Activated CD8-positive, alpha-beta memory T cell treated with anti-CD3 and anti-CD28 coated beads, Interleukin-2, amount 50 U/mL, for 4 hours (primary cell): ENCODE measurements around the gene LY6G5C.

ENCODE experiments used
- DNase-seq: peaks from one replicate; pipeline ENCODE4 v3.0.0-alpha.2; 2020

The LY6G5C gene, protein sequence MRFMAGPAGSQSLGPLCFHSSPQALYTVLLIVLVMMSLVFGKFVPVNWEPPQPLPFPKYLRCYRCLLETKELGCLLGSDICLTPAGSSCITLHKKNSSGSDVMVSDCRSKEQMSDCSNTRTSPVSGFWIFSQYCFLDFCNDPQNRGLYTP

DNA sequence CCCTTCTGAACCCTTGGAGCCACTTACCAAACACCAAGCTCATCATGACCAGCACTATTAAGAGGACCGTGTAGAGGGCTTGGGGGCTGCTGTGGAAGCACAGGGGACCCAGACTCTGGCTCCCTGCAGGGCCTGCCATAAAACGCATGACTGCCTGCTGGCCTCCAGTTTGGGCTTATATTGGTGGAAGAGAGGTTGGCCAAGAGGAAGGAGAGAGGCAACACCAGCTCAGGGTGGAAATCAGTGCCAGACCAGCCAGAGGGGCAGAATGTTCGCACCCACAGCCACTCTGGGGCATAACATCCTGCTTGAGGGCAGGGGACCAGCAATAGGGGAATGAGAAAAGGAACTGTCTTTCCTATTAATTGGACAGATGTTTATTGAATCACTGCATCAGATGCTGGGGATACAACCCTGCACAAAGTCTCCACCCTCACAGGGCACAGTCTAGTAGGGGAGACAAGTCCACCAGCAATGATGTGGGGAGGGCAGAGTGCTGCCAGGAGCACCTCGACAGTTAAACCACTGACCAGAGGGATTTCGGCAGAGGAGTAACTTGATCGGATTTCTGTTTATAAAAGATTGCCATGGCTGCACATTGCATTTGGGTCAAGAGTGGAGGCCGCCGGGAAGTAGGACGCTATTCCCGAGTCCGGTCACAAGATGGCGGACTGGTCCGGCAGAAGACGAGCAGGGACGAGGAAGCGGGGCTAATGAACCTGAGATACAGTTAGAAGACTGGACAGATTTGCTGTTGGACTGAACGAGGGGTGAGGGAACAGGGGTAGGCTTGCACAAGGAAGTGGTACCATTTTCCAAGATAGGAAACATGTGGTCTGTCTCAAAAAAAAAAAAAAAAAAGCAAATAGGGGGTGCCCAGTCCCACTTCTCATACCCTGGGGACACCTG, at the start of gene LY6G5C:
Gene LY6G5C, minus strand, starts transcription at position 842 of the 909 bp plus-strand sequence. Its CDS starts 694 bp downstream, at position 148.
- peak; percentile 64 for DNase-seq

DNA sequence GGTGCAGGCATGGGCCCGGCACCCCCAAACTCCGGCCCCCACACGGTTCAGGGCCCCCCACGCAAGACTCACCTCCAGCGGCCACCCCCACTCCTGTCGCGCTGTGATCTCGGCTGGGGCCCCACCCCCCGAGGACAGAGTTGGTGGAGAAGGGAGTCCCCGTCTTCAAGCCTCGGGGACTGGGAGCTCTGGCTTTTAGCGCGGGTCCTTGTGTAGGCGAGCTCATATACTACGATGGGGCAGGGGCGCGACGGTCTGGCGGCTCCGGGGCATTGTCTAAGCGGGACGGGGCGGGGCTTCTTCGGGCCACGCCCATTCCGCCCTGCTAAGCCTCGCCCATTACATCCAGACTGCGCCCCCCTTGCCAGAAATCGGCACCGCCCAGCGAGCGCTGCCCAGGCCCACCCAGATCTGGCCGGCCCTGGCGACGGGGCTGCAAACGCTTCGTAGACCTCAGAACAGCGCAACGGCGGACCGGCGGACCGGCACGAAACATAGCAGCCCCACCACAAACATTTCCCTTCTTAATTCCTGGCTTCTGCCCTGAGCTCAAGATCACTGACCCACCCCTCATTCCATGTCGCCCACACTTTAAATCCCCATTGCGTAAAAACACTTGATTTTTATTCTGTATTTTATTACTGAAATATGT, 49.2 kb upstream of the LY6G5C start:
- peak; percentile 74 for DNase-seq

DNA sequence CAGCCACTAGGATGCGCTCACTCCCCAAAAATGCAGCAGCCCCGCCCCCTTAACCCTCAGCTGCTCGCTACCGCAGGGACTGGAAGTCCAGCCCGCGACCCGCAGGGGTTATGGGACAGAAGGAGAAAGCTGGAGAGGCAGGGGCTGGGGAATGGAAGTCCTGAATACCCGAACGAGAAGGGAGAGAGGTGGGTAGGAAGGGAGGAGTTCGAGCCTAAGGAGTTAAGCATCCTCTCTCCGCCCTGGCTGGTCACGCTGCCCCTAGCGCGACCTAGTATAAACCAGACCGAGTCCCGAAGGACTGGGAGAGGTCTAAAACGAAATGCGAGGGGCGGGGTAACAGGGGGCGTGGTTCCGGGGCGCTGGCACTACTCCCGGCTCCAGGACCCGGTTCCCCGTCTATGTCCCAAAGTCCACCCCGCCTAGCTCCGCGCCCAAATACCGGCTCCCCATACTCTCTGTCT, 48.7 kb upstream of the LY6G5C start:
- peak; percentile 82 for DNase-seq

DNA sequence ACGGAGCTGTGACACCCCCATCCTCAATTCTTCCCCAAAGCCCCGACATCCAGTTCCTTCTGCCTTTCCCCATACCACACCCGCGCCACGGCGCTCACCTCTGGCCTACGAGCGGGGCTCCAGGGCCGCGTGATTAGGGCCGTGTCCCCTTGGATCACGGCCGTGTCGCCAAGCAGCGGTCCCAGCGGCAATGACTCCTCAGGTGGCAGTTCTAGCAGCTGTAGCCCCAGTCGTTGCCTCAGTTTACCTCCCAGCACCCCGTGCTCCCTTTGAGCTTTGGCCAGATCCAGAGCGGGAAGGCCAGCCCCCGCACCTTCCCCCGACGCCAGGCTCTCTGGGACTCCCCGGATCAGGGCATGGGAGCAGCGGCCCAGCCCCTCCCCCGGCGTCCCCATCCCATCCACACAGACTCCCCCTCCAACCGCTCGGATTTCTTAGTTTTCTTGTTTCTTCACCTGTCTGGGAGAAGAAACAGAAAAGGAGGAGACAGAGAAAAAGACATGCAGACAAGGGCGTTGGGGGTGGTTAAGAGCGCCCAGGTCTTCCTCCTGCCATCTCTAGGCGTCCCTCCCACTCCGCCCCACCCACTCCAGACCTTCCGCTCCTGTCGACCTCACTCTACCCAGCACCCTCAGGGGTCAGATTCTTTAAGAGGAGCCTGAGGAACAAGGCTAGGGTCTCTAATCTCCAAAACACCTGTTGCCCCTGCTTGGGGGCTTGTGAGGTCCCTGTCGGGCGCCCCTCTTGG, 48.1 kb upstream of the LY6G5C start, which contains the start of gene DDAH2:
Gene DDAH2, minus strand, starts transcription at position 533 of the 748 bp plus-strand sequence. Its CDS starts 138 bp downstream, at position 395.
- no peak for DNase-seq

DNA sequence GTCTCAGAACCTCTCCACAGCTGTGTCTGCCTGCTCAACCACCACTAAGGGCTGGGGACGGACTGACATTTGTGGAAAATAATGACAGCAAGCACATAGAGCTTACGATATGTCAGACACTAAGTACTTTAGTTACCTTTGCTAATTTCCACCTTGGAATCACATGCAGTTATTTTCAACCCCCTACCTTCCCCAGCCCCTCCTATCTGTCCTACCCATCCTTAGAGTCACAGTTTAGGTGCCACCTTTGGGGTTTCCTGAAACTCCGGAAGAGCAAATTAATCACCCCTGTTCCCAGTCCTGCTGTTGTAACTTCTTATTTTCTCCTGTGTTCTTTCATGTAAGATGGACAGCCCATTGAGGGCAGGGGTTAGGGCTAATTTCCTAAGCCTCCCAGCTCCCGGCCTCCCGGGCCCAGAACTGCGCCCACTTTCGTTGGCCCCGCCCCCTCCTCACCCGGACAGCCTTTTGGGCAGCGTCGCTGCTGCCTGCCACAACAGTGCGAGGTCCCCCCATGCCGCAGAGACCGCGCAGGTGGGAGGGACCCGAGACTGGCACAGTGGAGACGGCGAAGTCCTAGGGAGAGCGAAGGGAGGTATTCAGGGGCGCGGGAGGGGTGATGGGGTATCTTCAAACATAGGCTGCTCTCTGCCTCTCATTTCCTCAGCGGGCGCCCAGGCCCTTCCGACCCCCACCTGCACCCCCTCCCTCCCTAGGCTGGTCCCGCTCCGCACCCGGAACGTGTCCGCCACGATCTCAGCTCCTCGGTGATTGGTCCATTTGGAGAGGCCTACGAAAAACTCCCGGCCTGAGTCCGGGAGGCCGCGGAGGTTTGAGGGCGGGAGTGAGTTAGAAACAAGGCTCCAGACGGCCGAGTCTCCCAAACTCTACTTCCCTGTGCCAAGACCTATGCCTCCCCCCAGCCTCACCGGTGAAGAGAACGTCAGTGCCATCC, 47.1 kb upstream of the LY6G5C start:
- DNase-seq: no peak

DNA sequence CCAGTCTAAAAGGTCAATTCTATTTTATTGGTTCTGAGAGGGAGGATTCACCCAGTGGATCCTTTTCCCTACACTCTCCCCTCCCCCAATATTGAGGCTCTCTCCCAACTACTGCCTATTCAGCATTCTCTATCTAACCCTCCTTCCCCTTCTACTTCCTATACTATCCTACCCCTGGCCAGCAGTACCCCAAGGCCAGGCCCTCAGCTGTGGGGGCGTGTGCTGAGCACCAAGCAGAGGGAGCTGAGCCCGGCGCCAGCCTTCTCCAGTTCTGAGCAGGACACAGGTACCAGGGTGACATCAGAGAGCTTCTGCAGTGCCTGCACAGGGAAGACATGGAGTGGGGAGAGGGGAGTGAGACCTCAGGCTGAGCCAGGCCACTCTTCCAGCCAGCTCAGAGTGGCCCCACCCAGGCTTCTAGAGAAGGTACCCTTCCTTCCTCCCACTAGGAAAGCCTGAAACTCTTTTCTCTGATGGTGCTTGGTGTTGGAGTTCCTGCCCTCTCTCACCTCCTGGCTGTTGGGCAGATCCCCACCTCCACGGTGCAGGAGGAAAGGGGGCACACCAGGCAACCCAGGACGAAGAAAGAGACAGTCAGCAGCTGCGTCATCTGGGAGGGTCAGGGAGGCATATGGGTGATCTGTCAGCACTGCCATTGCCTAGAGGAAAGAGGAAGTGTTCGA, 46.3 kb upstream of the LY6G5C start:
- DNase-seq: no peak

DNA sequence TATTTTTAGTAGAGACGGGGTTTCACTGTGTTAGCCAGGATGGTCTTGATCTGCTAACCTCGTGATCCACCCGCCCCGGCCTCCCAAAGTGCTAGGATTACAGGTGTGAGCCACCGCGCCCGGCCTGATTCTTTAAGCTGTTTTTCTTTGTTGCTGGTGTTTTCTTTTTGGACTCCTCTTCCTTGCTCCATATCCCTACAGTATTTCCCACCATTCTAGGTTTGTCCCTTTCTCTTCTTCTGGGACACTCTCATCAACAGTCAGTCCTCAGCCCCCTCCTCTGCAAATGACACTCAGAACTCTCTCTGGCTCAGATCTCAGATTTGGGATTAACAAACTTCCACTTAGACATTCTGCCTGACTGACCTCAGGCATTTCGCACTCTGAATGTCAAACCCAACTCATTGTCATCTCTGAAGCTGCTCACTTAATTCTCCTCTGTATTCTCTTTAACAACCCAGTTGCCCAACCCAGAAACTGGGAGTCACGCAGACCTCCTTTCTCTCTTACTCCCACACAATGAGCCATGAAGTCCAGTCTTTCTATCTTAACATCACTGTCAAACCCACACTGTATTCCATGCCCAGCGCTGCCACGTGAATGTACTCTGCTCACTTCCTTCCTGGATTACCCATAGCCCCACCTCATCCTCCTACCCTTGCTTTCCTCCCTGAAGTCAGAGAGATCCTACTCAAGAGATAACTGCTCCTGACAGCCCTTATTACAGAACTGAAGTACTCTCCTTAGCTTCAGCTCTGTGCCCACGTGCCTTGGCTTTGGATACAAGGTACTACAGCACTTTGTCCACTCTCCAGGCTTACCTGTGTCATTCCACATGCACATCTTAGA, 44.9 kb upstream of the LY6G5C start:
- no peak for DNase-seq

DNA sequence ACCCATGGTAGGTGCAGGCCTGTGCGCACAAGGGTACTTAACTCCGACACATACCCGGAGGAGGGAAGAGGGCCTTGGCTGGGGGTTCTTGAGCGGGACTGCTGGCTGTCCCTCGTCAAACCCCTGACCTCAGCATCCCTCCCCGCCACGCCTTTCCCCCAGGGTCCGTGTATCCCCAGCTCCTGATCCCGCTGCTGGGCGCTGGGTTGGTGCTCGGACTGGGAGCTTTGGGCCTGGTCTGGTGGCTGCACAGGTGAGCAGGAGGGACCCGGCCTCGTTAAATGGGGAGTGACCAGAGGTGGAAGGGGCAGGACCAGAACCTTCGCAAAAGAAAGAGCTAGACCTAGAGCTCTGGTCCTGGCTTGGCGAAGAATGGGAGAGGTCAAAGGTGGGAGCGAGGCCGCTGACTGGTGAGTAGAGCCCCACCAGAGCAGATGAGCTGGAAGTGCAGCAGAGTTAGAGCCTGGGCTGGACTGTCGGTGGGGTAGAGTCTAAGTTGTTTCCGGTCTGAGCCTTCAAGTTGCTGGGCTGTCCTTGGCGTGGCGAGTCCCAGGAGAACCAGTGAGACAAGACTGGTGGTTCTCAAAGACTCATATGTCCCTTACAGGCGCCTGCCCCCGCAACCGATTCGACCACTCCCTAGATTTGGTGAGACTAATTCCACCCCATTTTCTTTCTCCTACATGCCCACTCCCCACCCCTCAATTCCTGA, 43.3 kb upstream of the LY6G5C start:
- no peak for DNase-seq

DNA sequence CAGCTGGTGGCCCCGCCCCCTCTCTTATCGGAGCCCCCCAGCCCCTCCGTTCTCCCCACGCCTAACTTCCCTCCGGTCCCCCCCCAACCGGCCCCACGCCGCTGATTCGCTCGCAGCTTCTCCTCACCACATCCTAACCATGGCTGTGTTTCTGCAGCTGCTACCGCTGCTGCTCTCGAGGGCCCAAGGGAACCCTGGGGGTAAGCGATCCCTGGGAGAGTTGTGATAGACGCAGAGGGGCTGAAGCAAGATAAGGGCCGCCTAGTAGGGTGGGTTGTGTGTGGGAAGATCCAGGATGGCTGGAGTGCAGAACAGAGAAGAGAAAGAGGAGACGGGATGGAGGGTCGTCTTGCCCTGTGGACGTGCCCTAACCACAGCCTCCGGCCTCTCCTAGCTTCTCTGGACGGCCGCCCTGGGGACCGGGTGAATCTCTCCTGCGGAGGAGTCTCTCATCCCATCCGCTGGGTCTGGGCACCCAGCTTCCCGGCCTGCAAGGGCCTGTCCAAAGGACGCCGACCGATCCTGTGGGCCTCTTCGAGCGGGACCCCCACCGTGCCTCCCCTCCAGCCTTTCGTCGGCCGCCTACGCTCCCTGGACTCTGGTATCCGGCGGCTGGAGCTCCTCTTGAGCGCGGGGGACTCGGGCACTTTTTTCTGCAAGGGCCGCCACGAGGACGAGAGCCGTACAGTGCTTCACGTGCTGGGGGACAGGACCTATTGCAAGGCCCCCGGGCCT, 42.5 kb upstream of the LY6G5C start, which contains the start of gene MPIG6B:
Gene MPIG6B, plus strand, starts transcription at position 129 of the 735 bp plus-strand sequence. Its CDS starts 11 bp downstream, at position 140.
- DNase-seq: no peak

DNA sequence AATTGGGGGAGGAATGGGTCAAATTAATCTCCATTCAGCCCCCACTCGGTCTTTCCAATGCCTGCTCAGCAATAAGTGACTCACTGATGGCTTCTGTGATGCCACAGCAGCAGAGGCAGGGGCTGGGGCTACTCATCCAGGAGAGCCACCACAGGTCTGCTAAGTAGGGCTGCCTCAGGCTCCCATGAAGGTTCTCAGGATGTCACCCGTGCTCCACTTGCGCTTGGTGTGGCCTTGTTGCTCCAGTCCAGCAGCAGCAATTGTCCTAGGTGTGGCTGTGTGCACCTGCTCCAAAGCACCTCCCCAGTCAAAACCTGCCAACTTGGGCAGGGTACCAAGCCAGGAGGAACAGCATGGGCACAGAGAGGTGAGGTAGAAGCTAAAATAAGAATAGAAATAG, 41.3 kb upstream of the LY6G5C start:
- no peak for DNase-seq

DNA sequence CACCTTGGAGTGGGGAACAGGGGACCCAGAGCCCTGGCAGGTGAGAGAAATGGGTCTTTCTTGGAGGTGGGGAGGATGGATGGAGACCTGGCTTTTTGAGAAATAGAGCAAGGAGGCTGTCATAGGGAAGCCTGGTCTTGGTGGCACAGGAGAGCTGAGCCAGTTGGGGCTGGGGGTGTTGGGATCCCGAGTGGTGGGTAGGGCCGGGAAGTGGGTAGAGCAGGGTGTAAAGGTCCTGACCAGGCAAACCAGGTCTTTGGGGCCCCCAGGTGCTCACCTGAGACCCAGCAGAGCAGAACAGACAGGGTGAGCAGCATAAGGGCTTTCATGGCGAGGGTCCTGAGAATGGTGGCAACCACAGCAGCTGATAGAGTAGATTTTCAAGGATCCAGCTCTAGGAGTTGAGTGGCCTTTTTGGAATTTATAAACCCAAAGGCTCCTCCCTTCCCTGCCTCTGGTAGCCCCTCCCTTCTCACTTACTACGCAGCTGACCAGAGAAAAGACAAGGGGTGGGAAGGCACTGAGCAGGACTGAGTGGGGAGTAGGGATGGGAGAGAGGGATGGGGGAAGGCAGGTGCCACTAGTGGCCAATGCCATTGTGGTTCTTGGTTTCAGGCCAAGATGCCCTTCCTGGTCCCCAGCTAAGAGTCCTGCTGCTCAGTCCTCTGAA, 40.6 kb upstream of the LY6G5C start, which contains the start of gene LY6G6C:
Gene LY6G6C, minus strand, starts transcription at position 396 of the 670 bp plus-strand sequence. Its CDS starts 67 bp downstream, at position 329.
- DNase-seq: no peak

DNA sequence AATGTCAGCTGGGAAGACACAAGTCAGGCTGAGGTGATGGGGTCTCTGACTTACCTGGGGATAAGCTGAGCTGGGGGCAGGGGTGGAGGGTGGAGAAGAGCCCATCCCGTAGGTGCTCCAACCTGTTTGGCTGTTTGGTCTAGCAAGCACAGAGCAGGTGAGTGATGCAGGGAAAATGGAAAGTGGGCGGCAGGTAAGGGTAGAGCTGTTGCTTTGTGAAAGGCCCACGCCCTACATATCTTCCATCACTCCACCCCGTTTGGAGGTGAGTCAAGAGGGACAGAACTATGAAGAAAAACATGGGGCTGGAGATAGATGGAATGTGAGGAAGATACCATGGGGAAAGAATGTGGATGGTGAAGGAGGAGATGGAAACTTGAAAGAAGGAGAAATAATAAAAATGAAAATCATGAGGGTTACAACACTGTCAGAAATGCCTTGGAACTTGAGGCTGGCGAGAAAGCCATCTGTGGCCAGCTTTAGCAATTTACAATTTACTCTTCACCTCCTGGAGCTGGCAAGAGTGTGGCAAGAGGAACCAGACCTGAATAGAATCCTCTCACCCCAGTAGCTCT, 39.4 kb upstream of the LY6G5C start:
- no peak for DNase-seq

DNA sequence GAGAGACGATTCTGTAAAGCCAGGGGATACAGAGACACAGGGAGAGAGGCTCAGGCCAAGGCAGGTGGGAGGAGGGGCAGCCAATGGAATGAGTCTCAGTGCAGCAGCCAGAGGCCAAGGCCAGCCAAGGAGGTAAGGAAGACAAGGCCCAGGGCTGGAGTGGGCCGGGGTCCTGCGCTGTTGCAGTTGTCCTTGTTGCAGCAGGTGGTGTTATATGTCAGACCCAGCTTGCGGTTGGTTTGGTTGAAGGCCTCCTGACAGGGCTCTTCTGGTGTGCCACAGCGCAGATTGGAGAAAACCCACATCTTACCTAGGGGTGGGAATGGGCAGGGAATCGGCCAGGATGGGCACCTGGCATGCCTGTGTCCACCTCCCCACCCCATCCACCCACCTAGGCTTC, 38.1 kb upstream of the LY6G5C start:
- DNase-seq: no peak

DNA sequence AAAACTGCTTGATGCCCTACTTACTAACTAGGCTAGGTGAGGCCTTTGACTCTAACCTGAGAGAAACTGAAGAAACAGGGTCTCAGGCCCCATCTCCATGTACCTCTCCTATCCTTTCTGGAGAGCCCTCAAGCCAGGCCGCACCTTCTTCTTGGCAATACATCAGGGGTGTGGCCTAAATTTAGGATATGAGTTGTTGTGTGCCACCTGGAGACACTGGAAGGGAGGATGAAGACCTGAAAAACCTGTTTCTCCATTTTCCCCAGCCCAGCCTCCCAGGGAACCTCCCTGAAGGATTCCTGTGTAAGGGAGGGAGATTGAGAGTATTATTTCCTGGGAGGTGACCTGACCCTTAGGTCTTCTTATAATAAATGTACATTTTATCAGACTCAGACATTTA, 37.4 kb upstream of the LY6G5C start:
- DNase-seq: no peak

DNA sequence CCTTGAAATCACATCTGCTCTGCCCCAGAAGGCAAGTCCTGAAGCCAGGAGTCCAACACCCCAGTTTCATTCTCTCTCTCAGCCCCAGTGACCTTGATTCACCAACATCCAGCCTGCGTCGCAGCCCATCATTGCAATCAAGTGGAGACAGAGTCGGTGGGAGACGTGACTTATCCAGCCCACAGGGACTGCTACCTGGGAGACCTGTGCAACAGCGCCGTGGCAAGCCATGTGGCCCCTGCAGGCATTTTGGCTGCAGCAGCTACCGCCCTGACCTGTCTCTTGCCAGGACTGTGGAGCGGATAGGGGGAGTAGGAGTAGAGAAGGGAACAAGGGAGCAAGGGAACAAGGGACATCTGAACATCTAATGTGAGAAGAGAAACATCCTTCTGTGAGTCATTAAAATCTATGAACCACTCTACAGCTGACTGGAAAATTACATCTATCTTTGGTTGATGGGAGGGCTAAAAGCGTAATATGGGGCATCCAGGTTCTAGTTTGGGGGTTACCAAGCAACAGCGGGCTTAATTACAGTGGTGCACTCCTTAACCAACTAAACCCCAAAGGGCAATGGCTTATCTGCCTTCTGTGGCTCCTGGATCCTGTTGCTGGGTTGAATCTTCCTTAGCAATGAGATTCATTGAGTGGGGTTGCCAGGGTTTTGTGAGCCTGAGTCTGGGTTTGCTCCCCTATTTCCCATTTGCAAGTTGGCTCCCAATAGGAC, 36.8 kb upstream of the LY6G5C start:
- no peak for DNase-seq
